Measurements from ENCODE around the gene PYGB. TPM values are rescaled to one million over a fixed set of nuclear protein-coding genes. Genes with fewer than 3 reads are reported as not detected.

Gene PYGB
- total and polyA plus RNA-seq, 8 donors: 17.4 to 37.2 (median 24.2) TPM

DNA sequence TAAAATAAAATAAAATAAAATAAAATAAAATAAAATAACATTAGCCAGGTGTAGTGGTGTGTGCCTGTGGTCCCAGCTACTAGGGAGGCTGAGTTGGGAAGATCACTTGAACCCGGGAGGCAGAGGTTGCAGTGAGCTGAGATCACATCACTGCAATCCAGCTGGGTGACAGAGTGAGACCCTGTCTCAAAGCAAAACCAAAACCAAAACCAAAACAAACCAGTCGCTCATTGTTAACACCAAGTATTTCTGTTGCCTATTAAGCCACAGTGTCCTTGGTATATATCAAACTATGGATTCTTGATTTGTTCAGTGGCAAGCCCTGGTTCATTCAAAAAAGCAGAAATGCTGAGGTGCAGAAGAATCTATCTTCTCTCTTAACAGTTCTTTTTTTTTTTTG, 65.7 kb downstream of the PYGB start:
- DNase-seq: no peak
- TF ChIP-seq, protein P1, sequence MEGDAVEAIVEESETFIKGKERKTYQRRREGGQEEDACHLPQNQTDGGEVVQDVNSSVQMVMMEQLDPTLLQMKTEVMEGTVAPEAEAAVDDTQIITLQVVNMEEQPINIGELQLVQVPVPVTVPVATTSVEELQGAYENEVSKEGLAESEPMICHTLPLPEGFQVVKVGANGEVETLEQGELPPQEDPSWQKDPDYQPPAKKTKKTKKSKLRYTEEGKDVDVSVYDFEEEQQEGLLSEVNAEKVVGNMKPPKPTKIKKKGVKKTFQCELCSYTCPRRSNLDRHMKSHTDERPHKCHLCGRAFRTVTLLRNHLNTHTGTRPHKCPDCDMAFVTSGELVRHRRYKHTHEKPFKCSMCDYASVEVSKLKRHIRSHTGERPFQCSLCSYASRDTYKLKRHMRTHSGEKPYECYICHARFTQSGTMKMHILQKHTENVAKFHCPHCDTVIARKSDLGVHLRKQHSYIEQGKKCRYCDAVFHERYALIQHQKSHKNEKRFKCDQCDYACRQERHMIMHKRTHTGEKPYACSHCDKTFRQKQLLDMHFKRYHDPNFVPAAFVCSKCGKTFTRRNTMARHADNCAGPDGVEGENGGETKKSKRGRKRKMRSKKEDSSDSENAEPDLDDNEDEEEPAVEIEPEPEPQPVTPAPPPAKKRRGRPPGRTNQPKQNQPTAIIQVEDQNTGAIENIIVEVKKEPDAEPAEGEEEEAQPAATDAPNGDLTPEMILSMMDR (IDR thresholded peaks at IDR 0.05): no peak
- H3K36me3 ChIP-seq: peaks cover 0 to 9% (median 0%) of the 10 kb centered on the region in 3 donors
- H3K27ac ChIP-seq: no peak overlapping the region
- intact Hi-C loops (cut with DNase I): loop anchor here in 1 of 3 donors (10.0 kb wide), 1 partner anchor 99 kb away; no protein-coding TSS in a partner anchor
- FAIRE-seq: no peak
- no peak overlapping the region for H3K4me3 ChIP-seq
- no peak for ATAC-seq
- WGBS, 2 donors: 89 to 98% methylated on average over 2 of the region's 2 CpGs
- H3K4me1 ChIP-seq: peaks cover 0 to 9% (median 0%) of the 10 kb centered on the region in 3 donors
- no peaks in the 10 kb centered on the region for H3K27me3 ChIP-seq
- H3K9me3 ChIP-seq: no peaks in the 10 kb centered on the region

DNA sequence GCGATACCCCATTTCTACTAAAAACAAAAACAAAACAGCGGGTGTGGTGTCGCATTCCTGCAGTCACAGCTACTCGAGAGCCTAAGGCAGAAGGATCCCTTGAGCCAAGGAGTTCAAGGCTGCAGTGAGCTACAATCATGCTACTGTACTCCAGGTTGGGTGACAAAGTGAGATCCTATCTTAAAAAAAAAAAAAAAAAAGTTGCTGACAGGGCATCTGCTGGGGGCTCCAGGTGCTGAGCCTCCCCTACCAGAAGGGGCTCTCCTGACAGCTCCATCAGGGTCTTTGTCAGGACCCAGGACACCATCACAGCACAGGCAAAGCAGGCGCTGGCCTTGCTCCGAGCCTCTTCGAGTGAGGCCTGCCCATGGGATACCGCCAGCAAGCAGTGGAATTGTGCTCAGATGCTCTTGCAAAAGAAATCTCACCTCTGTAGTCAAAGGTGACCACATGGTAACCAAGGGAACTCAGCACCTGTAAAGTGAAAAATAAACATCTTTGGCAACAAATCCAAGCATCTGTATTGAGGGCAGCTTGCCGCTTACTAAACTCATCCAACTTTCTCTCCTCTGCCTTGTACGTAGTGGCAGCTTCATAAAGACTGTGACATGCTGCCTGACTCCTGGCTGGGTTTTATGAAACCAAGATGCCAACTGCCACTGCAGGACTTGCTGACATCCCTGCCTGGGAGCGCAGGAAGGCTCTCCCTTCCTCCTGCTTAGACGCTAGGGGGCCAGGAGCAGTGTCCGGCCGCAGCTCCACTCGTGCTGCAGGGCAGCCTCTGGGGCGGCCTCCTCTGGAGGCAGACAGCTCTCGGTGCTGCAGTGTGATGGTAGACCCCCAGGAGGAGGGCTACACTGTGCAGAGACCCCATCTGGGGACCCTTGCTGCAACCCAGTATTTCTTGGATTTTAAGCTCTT, 66.9 kb downstream of the PYGB start:
- H3K27me3 ChIP-seq: no peaks in the 10 kb centered on the region
- FAIRE-seq (no peak), DNase-seq (peak in 2 of 6 donors; percentile 7 to 44), ATAC-seq (no peak)
- no peak overlapping the region for H3K27ac ChIP-seq
- 87 to 89% methylated on average over 17 of the region's 17 CpGs for WGBS, 2 donors
- no peaks in the 10 kb centered on the region for H3K9me3 ChIP-seq
- intact Hi-C loops (cut with DNase I): loop anchor here in 1 of 3 donors (10.0 kb wide), 1 partner anchor 100 kb away; no protein-coding TSS in a partner anchor
- H3K4me3 ChIP-seq: no peak overlapping the region
- TF ChIP-seq, protein P1 (IDR thresholded peaks at IDR 0.05): no peak
- H3K36me3 ChIP-seq: peaks cover 0 to 7% (median 0%) of the 10 kb centered on the region in 3 donors
- H3K4me1 ChIP-seq: peaks cover 0 to 9% (median 0%) of the 10 kb centered on the region in 3 donors

GRCh38 chr20:25315418-25316210, 67.7 kb downstream of the PYGB start:
- FAIRE-seq: no peak
- H3K4me1 ChIP-seq: peaks cover 0 to 5% (median 0%) of the 10 kb centered on the region in 3 donors
- no peak overlapping the region for H3K4me3 ChIP-seq
- peak in 2 of 6 donors; percentile 10 to 20 for DNase-seq
- intact Hi-C loops (cut with DNase I): loop anchor here in 1 of 3 donors (10.0 kb wide), 1 partner anchor 101 kb away; no protein-coding TSS in a partner anchor
- TF ChIP-seq, protein P1 (IDR thresholded peaks at IDR 0.05): no peak
- peaks cover 0 to 15% (median 0%) of the 10 kb centered on the region in 3 donors for H3K36me3 ChIP-seq
- WGBS, 2 donors: 88% methylated on average over 8 of the region's 8 CpGs
- ATAC-seq: no peak
- H3K9me3 ChIP-seq: no peaks in the 10 kb centered on the region
- no peak overlapping the region for H3K27ac ChIP-seq
- H3K27me3 ChIP-seq: no peaks in the 10 kb centered on the region

DNA sequence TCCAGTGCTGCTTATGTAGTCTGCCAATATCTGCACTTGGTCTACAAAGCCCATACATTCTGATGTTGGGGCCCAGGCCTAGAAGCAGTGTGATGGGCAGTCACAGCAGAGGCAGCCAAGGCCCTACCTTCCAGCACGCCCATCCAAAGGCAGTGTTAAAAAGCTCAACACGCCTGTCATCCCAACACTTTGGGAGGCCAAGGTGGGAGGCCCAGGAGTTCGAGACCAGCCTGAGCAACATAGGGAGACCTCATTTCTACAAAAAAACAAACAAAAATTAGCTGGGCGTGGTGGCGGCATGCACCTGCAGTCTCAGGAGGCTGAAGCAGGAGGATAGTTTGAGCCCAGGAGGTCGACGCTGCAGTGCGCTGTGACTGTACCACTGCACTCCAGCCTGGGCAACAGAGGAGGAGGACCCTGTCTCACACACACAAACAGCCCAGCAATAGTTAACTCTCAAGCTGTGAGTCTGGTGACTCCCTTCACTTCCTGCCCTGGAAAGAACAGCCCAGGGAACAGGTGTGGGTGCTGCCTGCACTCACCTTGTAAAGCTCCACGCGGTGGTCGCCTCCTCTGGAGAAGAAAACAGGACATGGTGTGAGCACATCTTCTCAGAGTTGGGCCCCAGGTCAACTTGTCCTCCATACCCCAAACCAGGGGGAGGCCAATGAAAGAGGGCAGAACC, 68.8 kb downstream of the PYGB start:
- FAIRE-seq: no peak
- TF ChIP-seq, protein P1 (IDR thresholded peaks at IDR 0.05): no peak
- no peaks in the 10 kb centered on the region for H3K4me1 ChIP-seq
- no peaks in the 10 kb centered on the region for H3K27me3 ChIP-seq
- no peak for ATAC-seq
- DNase-seq: peak in 1 of 6 donors; percentile 7
- H3K9me3 ChIP-seq: no peaks in the 10 kb centered on the region
- intact Hi-C loops (cut with DNase I): loop anchor here in 1 of 3 donors (10.0 kb wide), 1 partner anchor 102 kb away; no protein-coding TSS in a partner anchor
- no peak overlapping the region for H3K27ac ChIP-seq
- WGBS, 2 donors: 91 to 95% methylated on average over 11 of the region's 11 CpGs
- peaks cover 0 to 22% (median 0%) of the 10 kb centered on the region in 3 donors for H3K36me3 ChIP-seq
- no peak overlapping the region for H3K4me3 ChIP-seq

All from pancreas (tissue), 10 donors.